SK-N-MC (cell line): Measurements from ENCODE around the gene COPS7A.

Source experiments
- EZH2 ChIP-seq: fragments of 200-600 bp; sonication (generic); IDR thresholded peaks from one replicate; pipeline ENCODE4 v1.6.1; 2017; ENCODE audit warnings: antibody characterized with exemption
- FOXP2 ChIP-seq: optimal IDR thresholded peaks from 2 replicates; pipeline ENCODE3; 2011; ENCODE audit warnings: mild to moderate bottlenecking, moderate library complexity; ENCODE audit not compliant: insufficient read depth; ENCODE audit errors: extremely low read length, control extremely low read depth

DNA sequence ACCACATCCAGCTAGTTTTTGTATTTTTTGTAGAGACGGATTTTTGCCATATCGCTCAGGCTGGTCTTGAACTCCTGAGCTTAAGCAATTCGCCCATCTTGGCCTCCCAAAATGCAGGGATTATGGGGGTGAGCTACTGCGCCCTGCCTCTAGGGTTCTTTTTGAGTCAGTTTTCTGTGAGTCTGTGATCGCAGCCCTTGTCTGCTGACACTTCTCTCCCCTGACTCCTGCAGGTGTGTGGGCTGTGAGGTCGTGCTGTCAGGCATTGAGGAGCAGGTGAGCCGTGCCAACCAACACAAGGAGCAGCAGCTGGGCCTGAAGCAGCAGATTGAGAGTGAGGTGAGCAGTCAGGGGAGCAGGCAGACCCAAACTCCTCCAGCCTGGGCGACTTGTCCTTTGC is 6.3 kb downstream of the COPS7A start:
- TF ChIP-seq EZH2 (no peak), FOXP2 (no peak)
